Mesenteric fat pad (tissue), 1 donor: ENCODE data around the gene CES4A. TPM values are rescaled to one million over a fixed set of nuclear protein-coding genes. Genes with fewer than 3 reads are reported as not detected.
"Not testable (repeated sequence)": the region's sequence is repeated elsewhere in the genome, so short reads cannot be mapped to it uniquely, and the experiment has no call there.

Source experiments
- DNase-seq: peaks from one replicate; pipeline ENCODE4 v3.0.0-alpha.2; 2020; ENCODE audit warnings: low spot score
- long read RNA-seq: library from polyadenylated mRNA; unstranded; transcript quantifications from one replicate; pipeline ENCODE4 v2.0.0, GENCODE V29; 2020
- total RNA-seq: library from RNA; stranded (reverse); fragmentation: NEBNext Ultra II Directional; extraction: Animal tissue kit (Norgen Biotek cat#: 25700); gene quantifications from one replicate; pipeline ENCODE4 v1.2.1, GENCODE V29; 2021
- donor health status: DM: yes; HTN: yes; CAD: no.

The CES4A gene
- 12.5 TPM for total RNA-seq
- long read RNA-seq, partial matches to known transcripts = 24 of 43 reads
- long read RNA-seq, other reads (novel, unspliced or antisense) = 13 of 43 reads

GRCh38 chr16:66988197-66988788, at the start of gene CES4A:
Gene CES4A, plus strand, starts transcription at chr16:66988589. Its CDS starts 184 bp downstream, at chr16:66988773.
- DNase-seq = no peak

GRCh38 chr16:66939366-66939765, 49.0 kb upstream of the CES4A start:
- no peak for DNase-seq

- DNase-seq = no peak
These were observed 48.2 kb upstream of the CES4A start for GRCh38 chr16:66940236-66940635.

- DNase-seq = no peak
These were observed 45.4 kb upstream of the CES4A start for GRCh38 chr16:66942981-66943380.

GRCh38 chr16:66943426-66944053, 44.8 kb upstream of the CES4A start:
- no peak for DNase-seq

GRCh38 chr16:66944054-66944441, 44.3 kb upstream of the CES4A start:
- no peak for DNase-seq

GRCh38 chr16:66944971-66945370, 43.4 kb upstream of the CES4A start:
- DNase-seq = not testable (repeated sequence)

- DNase-seq = no peak
These were observed 42.5 kb upstream of the CES4A start for GRCh38 chr16:66945939-66946338.

GRCh38 chr16:66946541-66946940, 41.8 kb upstream of the CES4A start:
- DNase-seq = no peak

GRCh38 chr16:66946974-66947301, 41.5 kb upstream of the CES4A start:
- DNase-seq = no peak

- no peak for DNase-seq
These were observed 40.9 kb upstream of the CES4A start for GRCh38 chr16:66947302-66948065.

GRCh38 chr16:66948134-66948836, 40.1 kb upstream of the CES4A start:
- DNase-seq = no peak

GRCh38 chr16:66948837-66949225, 39.6 kb upstream of the CES4A start:
- DNase-seq = no peak

GRCh38 chr16:66949472-66949871, 38.9 kb upstream of the CES4A start:
- DNase-seq = no peak

- DNase-seq = no peak
These were observed 38.0 kb upstream of the CES4A start for GRCh38 chr16:66950437-66950836.

- no peak for DNase-seq
These were observed 37.2 kb upstream of the CES4A start for GRCh38 chr16:66950971-66951790.

GRCh38 chr16:66952430-66953110, 35.8 kb upstream of the CES4A start:
- no peak for DNase-seq

- no peak for DNase-seq
These were observed 34.8 kb upstream of the CES4A start for GRCh38 chr16:66953462-66954096.

GRCh38 chr16:66954097-66954659, 34.2 kb upstream of the CES4A start:
- DNase-seq = no peak
